ENCODE measurements around the gene FPGS.

Gene FPGS

GRCh38 chr9:127785933-127786772 is 16.5 kb upstream of the FPGS start, which contains the start of gene CDK9:
CDK9 (plus strand) TSS chr9:127786034; CDS start chr9:127786149, 115 bp downstream.
- in situ Hi-C loops (cut with MboI; ENCODE audit: low sequenced_read_pairs) = no loop called here

GRCh38 chr9:127786773-127787104 is 15.9 kb upstream of the FPGS start:
- in situ Hi-C loops (cut with MboI; ENCODE audit: low sequenced_read_pairs) = no loop called here

DNA sequence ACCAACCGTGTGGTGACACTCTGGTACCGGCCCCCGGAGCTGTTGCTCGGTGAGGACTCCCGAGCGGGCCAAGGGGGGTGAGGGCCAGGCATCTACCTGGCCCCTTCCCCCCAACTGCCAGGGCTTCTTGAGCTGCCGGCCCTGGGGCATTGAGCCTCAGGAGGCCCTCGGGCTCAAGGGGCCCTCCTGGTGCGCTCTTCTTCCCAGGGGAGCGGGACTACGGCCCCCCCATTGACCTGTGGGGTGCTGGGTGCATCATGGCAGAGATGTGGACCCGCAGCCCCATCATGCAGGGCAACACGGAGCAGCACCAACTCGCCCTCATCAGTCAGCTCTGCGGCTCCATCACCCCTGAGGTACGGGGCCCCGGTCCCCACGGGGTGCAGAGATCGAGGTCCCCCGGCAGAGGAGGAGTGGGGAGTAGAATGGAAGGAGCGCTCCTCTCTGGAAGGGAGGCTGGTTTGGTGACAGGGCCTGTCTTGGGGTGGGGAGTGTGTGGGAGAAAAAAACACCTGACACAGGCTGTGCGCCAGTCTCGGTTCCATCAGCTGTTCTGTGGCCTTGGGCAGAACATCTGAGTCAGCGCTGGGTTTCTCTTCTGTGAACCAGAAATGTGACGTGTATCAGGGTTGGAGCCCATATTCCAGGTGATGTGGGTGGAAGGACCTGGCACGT is 14.2 kb upstream of the FPGS start:
- in situ Hi-C loops (cut with MboI; ENCODE audit: low sequenced_read_pairs) = no loop called here

GRCh38 chr9:127789179-127789578 is 13.5 kb upstream of the FPGS start:
- in situ Hi-C loops (cut with MboI; ENCODE audit: low sequenced_read_pairs) = no loop called here

DNA sequence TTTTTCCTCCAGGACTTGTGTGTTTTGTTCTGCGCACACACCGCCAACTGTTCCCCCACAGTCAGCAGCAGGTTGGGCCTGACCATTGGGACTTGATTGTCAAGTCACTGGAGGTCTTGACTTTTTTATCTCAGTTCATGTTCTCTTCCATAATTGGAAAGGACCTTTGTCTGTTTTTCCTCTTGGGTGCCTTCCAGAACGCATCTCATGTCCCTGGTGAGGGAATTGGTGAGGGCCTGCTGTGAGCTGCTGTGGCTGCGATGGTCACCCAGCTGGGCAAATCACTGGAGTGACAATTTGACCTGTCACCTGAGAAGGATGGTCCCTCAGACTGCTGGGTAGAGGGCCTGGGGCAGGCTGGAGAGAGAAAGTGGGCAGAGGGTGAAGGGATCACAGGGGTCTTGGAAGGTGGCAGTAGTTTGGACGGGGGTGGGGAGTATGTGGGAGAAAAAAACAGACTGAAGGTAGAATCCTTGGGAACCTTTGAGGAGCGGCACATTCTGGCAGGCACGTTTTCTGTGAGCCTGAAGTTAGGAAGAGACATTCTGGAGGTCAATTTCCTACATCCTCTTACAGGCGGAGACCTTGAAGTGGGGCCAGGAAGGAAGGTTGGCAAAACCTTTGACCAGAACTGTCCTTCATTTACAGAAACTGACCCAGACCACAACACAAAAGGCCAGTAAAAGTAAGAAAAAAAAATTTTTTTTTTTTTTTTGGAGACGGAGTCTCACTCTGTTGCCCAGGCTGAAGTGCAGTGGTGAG is 12.4 kb upstream of the FPGS start:
- in situ Hi-C loops (cut with MboI; ENCODE audit: low sequenced_read_pairs) = no loop called here

GRCh38 chr9:127791085-127791484 is 11.6 kb upstream of the FPGS start:
- in situ Hi-C loops (cut with MboI; ENCODE audit: low sequenced_read_pairs) = no loop called here

- in situ Hi-C loops (cut with MboI; ENCODE audit: low sequenced_read_pairs) = no loop called here
Observed at GRCh38 chr9:127792417-127793031, 10.2 kb upstream of the FPGS start.

DNA sequence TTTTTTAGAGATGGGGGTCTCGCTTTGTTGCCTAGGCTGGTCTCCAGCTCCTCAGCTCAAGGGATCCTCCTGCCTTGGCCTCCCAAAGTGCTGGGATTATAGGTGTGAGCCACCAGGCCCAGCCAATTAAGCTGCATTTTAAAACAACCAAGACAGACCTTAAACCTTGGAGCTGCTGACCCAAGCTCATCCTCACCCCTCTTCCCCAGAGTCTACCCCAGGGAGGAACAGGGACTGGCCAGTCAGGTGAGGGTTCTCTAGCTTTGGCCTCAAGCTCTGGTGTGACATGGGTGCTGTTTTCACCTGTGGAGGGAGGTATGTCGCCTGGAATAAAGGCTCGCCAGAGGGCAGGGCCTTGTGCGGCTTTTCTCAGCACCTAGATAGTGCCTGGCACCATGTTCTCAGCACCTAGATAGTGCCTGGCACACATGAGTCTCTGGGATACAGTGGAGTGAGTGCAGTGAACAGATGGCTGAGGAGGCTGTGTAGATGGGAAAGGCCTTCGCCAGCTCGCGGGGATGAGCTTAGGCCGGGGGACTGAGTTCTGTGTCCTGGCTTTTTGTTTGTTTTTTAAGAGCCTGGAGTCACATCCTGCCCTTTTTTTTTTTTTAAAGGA is 9.5 kb upstream of the FPGS start:
- in situ Hi-C loops (cut with MboI; ENCODE audit: low sequenced_read_pairs) = no loop called here

- in situ Hi-C loops (cut with MboI; ENCODE audit: low sequenced_read_pairs) = no loop called here
Observed at GRCh38 chr9:127794001-127794791, 8.5 kb upstream of the FPGS start.

DNA sequence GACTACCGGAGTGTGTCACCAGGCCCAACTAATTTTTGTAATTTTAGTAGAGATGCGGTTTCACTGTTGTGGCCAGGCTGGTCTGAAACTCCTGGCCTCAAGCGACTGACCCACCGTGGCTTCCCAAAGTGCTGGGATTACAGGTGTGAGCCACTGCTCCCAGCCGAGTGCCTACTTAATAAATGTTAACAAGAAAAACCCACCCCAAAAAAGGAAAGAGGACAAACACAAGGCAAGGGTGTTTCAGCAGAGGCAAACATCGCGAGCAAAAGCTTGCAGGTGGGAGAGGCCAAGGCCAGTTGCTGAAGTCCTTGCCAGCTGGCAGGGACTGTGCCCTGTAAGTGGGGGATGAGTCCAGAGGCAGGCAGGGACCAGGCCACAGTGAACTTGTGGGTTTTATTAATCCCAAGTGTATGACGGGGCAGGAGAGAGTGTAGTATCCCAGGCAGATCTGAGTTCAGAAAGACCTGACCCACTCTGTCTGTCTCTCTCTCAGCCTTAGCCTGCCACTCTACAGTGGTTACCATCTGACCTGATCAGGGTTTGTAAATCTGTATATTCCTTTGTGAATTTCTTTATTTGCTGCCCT is 6.4 kb upstream of the FPGS start:
- in situ Hi-C loops (cut with MboI; ENCODE audit: low sequenced_read_pairs) = no loop called here

- in situ Hi-C loops (cut with MboI; ENCODE audit: low sequenced_read_pairs) = no loop called here
Observed at GRCh38 chr9:127796852-127797370, 5.8 kb upstream of the FPGS start.

DNA sequence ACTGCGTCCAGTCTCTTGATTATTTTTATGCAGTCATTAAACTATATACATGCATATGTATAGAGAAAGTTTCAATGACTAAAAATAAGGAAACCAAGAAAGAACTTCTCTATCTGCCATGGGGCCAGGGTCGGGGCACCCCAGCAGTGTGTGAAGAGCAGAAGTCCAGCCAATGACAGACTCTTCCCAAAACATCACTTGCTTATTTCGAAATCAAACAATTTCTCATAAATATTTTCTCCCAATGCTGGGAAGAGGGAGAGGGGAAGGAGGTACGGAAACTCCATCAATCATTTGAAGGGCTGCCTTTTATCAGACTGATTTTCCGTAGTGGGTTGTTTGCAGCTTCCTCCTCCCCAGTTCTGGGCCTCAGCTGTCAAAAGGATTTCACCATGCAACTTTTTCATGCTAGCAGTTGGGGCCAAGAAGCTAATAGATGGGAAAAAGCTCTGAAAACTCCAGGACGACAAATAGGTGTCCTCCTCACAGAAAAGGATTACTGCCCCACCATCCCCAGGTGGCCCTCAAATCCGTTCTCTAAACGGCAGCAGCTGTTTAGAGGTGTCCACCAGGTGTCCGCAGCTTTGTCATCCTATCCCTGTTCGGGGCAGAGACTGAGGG is 617 bp upstream of the FPGS start:
- in situ Hi-C loops (cut with MboI; ENCODE audit: low sequenced_read_pairs) = no loop called here

- in situ Hi-C loops (cut with MboI; ENCODE audit: low sequenced_read_pairs) = no loop called here
Observed at GRCh38 chr9:127803507-127804352, 1.0 kb downstream of the FPGS start.

DNA sequence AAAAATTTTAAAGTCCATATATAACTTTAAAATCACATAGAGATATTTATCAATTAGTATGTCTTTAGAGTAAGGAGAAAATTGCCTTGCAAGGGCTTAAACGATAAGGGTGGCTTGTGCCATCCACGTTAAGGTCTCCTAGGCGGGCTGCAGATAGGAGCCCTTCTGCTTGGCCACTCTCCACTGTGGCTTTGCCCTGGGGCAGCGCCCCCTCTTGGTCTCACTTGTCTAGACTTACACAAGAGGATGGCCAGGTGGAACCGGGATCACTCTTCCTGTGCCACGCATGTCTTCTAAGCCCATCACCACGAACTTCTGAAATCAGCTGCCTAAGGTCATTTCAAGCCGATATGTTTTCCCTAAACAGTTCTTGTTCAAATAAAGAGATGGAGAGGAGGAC is 2.9 kb downstream of the FPGS start:
- in situ Hi-C loops (cut with MboI; ENCODE audit: low sequenced_read_pairs) = no loop called here

DNA sequence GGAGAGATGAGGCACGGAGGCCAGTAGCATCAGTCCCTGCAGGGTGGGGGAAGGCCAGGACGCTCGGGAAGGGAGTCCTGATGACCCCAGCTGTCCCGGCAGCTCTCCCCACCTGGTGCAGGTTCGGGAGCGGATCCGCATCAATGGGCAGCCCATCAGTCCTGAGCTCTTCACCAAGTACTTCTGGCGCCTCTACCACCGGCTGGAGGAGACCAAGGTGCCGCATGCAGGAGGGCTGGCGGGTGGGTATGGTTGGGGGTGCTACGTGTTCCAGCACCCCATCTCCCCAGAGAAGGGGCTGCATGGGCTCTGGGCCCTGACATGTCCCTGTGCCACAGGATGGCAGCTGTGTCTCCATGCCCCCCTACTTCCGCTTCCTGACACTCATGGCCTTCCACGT is 4.2 kb downstream of the FPGS start:
- in situ Hi-C loops (cut with MboI; ENCODE audit: low sequenced_read_pairs) = no loop called here

GRCh38 chr9:127808347-127809001 is 5.8 kb downstream of the FPGS start:
- in situ Hi-C loops (cut with MboI; ENCODE audit: low sequenced_read_pairs) = no loop called here

GRCh38 chr9:127809002-127809539 is 6.4 kb downstream of the FPGS start:
- in situ Hi-C loops (cut with MboI; ENCODE audit: low sequenced_read_pairs) = no loop called here
